ENCODE data around the gene MAN1C1.

Gene MAN1C1

GRCh38 chr1:25782608-25783201 is 166.1 kb downstream of the MAN1C1 start:
- Histone ChIP-seq H3K9ac (ENCODE audit: low read length in 5 of 5) (no peak overlapping the region), H3K4me1 (ENCODE audit: control insufficient read depth in 5 of 5, insufficient read depth in 5 of 5, low read length in 5 of 5) (peaks cover 0 to 11% (median 6%) of the 10 kb centered on the region in 5 donors), H3K36me3 (ENCODE audit: control insufficient read depth in 5 of 5, insufficient read depth in 5 of 5, low read length in 5 of 5) (peaks cover 0 to 38% (median 17%) of the 10 kb centered on the region in 5 donors), H3K9me3 (ENCODE audit: control insufficient read depth in 5 of 5, low read length in 5 of 5) (no peaks in the 10 kb centered on the region), H3K4me3 (ENCODE audit: low read depth in 1 of 5, low read length in 5 of 5) (no peak overlapping the region), H3K27ac (ENCODE audit: low read depth, low read length) (no peak overlapping the region), H3K27me3 (ENCODE audit: control insufficient read depth in 5 of 5, insufficient read depth in 4 of 5, low read length in 5 of 5) (peaks cover 0 to 3% (median 0%) of the 10 kb centered on the region in 5 donors)

GRCh38 chr1:25784575-25785051 is 168.0 kb downstream of the MAN1C1 start:
- H3K9ac ChIP-seq (ENCODE audit: low read length in 5 of 5), result no peak overlapping the region
- H3K36me3 ChIP-seq (ENCODE audit: control insufficient read depth in 5 of 5, insufficient read depth in 5 of 5, low read length in 5 of 5), result peaks cover 0 to 33% (median 12%) of the 10 kb centered on the region in 5 donors
- H3K9me3 ChIP-seq (ENCODE audit: control insufficient read depth in 5 of 5, low read length in 5 of 5), result no peaks in the 10 kb centered on the region
- H3K4me3 ChIP-seq (ENCODE audit: low read depth in 1 of 5, low read length in 5 of 5), result no peak overlapping the region
- peaks cover 0 to 12% (median 8%) of the 10 kb centered on the region in 5 donors for H3K4me1 ChIP-seq (ENCODE audit: control insufficient read depth in 5 of 5, insufficient read depth in 5 of 5, low read length in 5 of 5)
- no peak overlapping the region for H3K27ac ChIP-seq (ENCODE audit: low read depth, low read length)
- H3K27me3 ChIP-seq (ENCODE audit: control insufficient read depth in 5 of 5, insufficient read depth in 4 of 5, low read length in 5 of 5), result peaks cover 0 to 3% (median 0%) of the 10 kb centered on the region in 5 donors

GRCh38 chr1:25785333-25786067 is 168.9 kb downstream of the MAN1C1 start:
- Histone ChIP-seq H3K9me3 (ENCODE audit: control insufficient read depth in 5 of 5, low read length in 5 of 5) (no peaks in the 10 kb centered on the region), H3K4me3 (ENCODE audit: low read depth in 1 of 5, low read length in 5 of 5) (no peak overlapping the region), H3K27ac (ENCODE audit: low read depth, low read length) (no peak overlapping the region), H3K4me1 (ENCODE audit: control insufficient read depth in 5 of 5, insufficient read depth in 5 of 5, low read length in 5 of 5) (peaks cover 0 to 12% (median 8%) of the 10 kb centered on the region in 5 donors), H3K9ac (ENCODE audit: low read length in 5 of 5) (no peak overlapping the region), H3K27me3 (ENCODE audit: control insufficient read depth in 5 of 5, insufficient read depth in 4 of 5, low read length in 5 of 5) (peaks cover 0 to 3% (median 0%) of the 10 kb centered on the region in 5 donors), H3K36me3 (ENCODE audit: control insufficient read depth in 5 of 5, insufficient read depth in 5 of 5, low read length in 5 of 5) (peaks cover 0 to 35% (median 12%) of the 10 kb centered on the region in 5 donors)

DNA sequence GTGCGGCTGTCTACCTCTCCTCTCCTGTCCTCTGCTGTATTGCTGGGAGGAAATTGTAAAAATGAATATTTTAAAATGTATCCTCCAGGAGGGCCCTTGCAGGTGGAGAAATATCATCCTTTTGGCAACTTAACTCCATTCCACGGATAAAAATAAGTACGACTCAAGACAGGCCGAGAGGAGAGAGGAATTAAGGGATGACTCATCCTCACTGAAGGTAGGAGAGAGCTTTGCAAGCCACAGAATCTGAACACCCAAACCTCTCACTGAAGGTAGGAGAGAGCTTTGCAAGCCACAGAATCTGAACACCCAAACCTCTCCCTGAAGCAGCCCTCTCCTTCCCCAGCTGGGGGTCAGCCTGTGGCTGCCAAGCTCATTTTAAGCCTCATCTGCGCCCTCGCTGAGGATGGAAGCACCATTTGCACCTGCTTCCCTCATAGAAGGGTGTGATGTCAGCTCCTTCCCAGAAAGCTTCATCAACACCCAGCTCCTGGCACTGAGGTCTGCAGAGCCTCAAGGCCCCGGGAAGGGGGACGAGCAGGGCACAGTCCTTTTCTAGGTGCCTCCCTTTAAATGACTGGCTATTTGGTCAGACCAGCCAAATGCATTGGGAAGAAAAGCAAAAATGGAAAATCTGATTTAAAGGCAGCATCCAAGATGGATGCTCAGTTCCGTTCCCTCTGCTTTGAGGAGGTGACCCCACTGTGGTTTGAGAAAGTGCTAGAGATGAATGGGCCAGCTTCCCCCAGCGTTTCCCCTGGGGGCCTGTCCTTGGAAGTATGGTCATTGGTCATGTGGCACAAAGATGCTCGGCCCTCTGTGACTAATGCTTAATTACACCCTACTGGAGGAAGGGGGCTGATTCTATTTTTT is 170.5 kb downstream of the MAN1C1 start:
- Histone ChIP-seq H3K36me3 (ENCODE audit: control insufficient read depth in 5 of 5, insufficient read depth in 5 of 5, low read length in 5 of 5) (peaks cover 0 to 36% (median 10%) of the 10 kb centered on the region in 5 donors), H3K27ac (ENCODE audit: low read depth, low read length) (no peak overlapping the region)

DNA sequence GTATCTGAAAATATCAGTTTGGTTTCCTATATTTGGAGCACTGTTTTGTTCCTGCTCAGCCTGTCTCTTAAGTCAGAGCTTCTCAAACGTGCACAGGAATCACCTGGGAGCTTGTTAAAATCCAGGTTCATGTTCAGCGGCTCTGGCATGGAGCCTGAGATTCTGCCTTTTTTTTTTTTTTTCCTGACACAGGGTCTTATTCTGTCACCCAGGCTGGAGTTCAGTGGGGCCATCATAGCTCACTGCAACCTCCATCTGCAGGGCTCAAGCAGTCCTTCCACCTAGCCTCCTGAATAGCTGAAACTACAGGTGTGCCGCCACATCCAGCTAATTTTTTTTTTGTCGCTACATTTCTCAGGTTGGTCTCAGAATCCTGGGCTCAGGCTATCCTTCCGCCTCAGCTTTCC is 171.2 kb downstream of the MAN1C1 start:
- no peak overlapping the region for H3K27ac ChIP-seq (ENCODE audit: low read depth, low read length)
- peaks cover 0 to 12% (median 8%) of the 10 kb centered on the region in 5 donors for H3K4me1 ChIP-seq (ENCODE audit: control insufficient read depth in 5 of 5, insufficient read depth in 5 of 5, low read length in 5 of 5)
- H3K9ac ChIP-seq (ENCODE audit: low read length in 5 of 5), result no peak overlapping the region
- H3K27me3 ChIP-seq (ENCODE audit: control insufficient read depth in 5 of 5, insufficient read depth in 4 of 5, low read length in 5 of 5), result peaks cover 0 to 3% (median 0%) of the 10 kb centered on the region in 5 donors
- no peak overlapping the region for H3K4me3 ChIP-seq (ENCODE audit: low read depth in 1 of 5, low read length in 5 of 5)
- H3K36me3 ChIP-seq (ENCODE audit: control insufficient read depth in 5 of 5, insufficient read depth in 5 of 5, low read length in 5 of 5), result peaks cover 0 to 30% (median 8%) of the 10 kb centered on the region in 5 donors
- H3K9me3 ChIP-seq (ENCODE audit: control insufficient read depth in 5 of 5, low read length in 5 of 5), result no peaks in the 10 kb centered on the region

More for the DNA sequence above, 170.5 kb downstream of the MAN1C1 start:
- H3K9me3 ChIP-seq (ENCODE audit: control insufficient read depth in 5 of 5, low read length in 5 of 5), result no peaks in the 10 kb centered on the region
- no peak overlapping the region for H3K4me3 ChIP-seq (ENCODE audit: low read depth in 1 of 5, low read length in 5 of 5)
- H3K4me1 ChIP-seq (ENCODE audit: control insufficient read depth in 5 of 5, insufficient read depth in 5 of 5, low read length in 5 of 5), result peaks cover 0 to 12% (median 8%) of the 10 kb centered on the region in 5 donors
- H3K27me3 ChIP-seq (ENCODE audit: control insufficient read depth in 5 of 5, insufficient read depth in 4 of 5, low read length in 5 of 5), result peaks cover 0 to 3% (median 0%) of the 10 kb centered on the region in 5 donors
- H3K9ac ChIP-seq (ENCODE audit: low read length in 5 of 5), result no peak overlapping the region

GRCh38 chr1:25790472-25790871 is 173.9 kb downstream of the MAN1C1 start:
- Histone ChIP-seq H3K27me3 (ENCODE audit: control insufficient read depth in 5 of 5, insufficient read depth in 4 of 5, low read length in 5 of 5) (no peaks in the 10 kb centered on the region), H3K9ac (ENCODE audit: low read length in 5 of 5) (no peak overlapping the region), H3K4me1 (ENCODE audit: control insufficient read depth in 5 of 5, insufficient read depth in 5 of 5, low read length in 5 of 5) (peaks cover 0 to 19% (median 15%) of the 10 kb centered on the region in 5 donors), H3K27ac (ENCODE audit: low read depth, low read length) (no peak overlapping the region), H3K36me3 (ENCODE audit: control insufficient read depth in 5 of 5, insufficient read depth in 5 of 5, low read length in 5 of 5) (peaks cover 0 to 14% (median 0%) of the 10 kb centered on the region in 5 donors), H3K4me3 (ENCODE audit: low read depth in 1 of 5, low read length in 5 of 5) (no peak overlapping the region), H3K9me3 (ENCODE audit: control insufficient read depth in 5 of 5, low read length in 5 of 5) (no peaks in the 10 kb centered on the region)

DNA sequence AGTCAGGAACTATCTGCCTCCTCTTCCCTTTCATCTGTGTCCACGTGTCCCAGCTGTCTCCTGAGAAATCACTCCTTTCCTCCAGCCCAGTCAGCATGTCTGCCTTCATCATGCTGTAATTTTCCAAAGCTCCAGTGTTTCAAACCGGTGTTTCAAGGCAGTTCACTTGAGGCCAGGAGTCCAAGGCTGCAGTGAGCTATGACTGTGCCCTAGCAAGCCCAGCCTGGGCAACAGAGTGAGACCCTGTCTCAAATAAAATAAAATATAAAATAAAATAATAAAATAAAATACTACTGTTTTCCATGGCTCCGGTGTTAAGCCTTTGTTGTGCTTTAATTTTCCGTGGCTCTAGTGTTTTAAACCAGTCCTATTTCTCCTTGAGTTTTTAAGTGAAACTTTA is 175.5 kb downstream of the MAN1C1 start:
- Histone ChIP-seq H3K4me1 (ENCODE audit: control insufficient read depth in 5 of 5, insufficient read depth in 5 of 5, low read length in 5 of 5) (peaks cover 0 to 24% (median 17%) of the 10 kb centered on the region in 5 donors), H3K9me3 (ENCODE audit: control insufficient read depth in 5 of 5, low read length in 5 of 5) (no peaks in the 10 kb centered on the region), H3K4me3 (ENCODE audit: low read depth in 1 of 5, low read length in 5 of 5) (no peak overlapping the region), H3K27me3 (ENCODE audit: control insufficient read depth in 5 of 5, insufficient read depth in 4 of 5, low read length in 5 of 5) (no peaks in the 10 kb centered on the region), H3K9ac (ENCODE audit: low read length in 5 of 5) (no peak overlapping the region), H3K36me3 (ENCODE audit: control insufficient read depth in 5 of 5, insufficient read depth in 5 of 5, low read length in 5 of 5) (peaks cover 0 to 14% (median 0%) of the 10 kb centered on the region in 5 donors), H3K27ac (ENCODE audit: low read depth, low read length) (no peak overlapping the region)

- Histone ChIP-seq H3K27ac (ENCODE audit: low read depth, low read length) (no peak overlapping the region), H3K4me3 (ENCODE audit: low read depth in 1 of 5, low read length in 5 of 5) (no peak overlapping the region), H3K27me3 (ENCODE audit: control insufficient read depth in 5 of 5, insufficient read depth in 4 of 5, low read length in 5 of 5) (no peaks in the 10 kb centered on the region), H3K9ac (ENCODE audit: low read length in 5 of 5) (no peak overlapping the region), H3K9me3 (ENCODE audit: control insufficient read depth in 5 of 5, low read length in 5 of 5) (no peaks in the 10 kb centered on the region), H3K36me3 (ENCODE audit: control insufficient read depth in 5 of 5, insufficient read depth in 5 of 5, low read length in 5 of 5) (peaks cover 0 to 11% (median 0%) of the 10 kb centered on the region in 5 donors), H3K4me1 (ENCODE audit: control insufficient read depth in 5 of 5, insufficient read depth in 5 of 5, low read length in 5 of 5) (peaks cover 0 to 20% (median 18%) of the 10 kb centered on the region in 5 donors)
Measured at GRCh38 chr1:25793585-25794170, 177.1 kb downstream of the MAN1C1 start.

DNA sequence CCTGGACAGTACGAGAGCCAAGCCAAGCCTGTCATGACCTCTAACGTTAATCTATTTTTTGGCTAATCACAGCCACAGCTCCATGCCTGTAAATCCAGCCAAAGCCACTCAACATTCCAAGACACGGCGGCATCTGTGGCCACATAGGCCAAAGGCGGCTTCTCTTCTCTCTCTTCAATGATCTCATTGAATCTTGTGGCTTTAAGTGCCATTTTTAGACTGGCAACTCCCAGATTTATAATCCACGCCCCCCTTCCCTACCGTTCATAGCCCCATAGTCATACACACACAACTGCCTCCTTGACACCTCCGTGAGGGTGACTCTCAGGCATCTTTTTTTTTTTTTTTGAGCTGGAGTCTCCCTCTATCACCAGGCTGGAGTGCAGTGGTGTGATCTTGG is 177.7 kb downstream of the MAN1C1 start:
- Histone ChIP-seq H3K27ac (ENCODE audit: low read depth, low read length) (no peak overlapping the region), H3K4me3 (ENCODE audit: low read depth in 1 of 5, low read length in 5 of 5) (no peak overlapping the region), H3K9me3 (ENCODE audit: control insufficient read depth in 5 of 5, low read length in 5 of 5) (no peaks in the 10 kb centered on the region), H3K4me1 (ENCODE audit: control insufficient read depth in 5 of 5, insufficient read depth in 5 of 5, low read length in 5 of 5) (peaks cover 0 to 24% (median 22%) of the 10 kb centered on the region in 5 donors), H3K36me3 (ENCODE audit: control insufficient read depth in 5 of 5, insufficient read depth in 5 of 5, low read length in 5 of 5) (peaks cover 0 to 7% (median 0%) of the 10 kb centered on the region in 5 donors), H3K9ac (ENCODE audit: low read length in 5 of 5) (peak overlapping the region in 1 of 5 donors; percentile 11), H3K27me3 (ENCODE audit: control insufficient read depth in 5 of 5, insufficient read depth in 4 of 5, low read length in 5 of 5) (no peaks in the 10 kb centered on the region)

All from subcutaneous abdominal adipose tissue (tissue), 5 donors.